HS-5 (cell line): Measurements from ENCODE around the gene MGAT4A.
A peak's percentile ranks its signal among the peaks of the same experiment; 100 is the strongest.
"Not testable (repeated sequence)": the region's sequence is repeated elsewhere in the genome, so short reads cannot be mapped to it uniquely, and the experiment has no call there.

ENCODE experiments used
- DNase-seq: peaks from one replicate; pipeline ENCODE4 v3.0.0-alpha.2; 2012; ENCODE audit warnings: low read depth

The MGAT4A gene

DNA sequence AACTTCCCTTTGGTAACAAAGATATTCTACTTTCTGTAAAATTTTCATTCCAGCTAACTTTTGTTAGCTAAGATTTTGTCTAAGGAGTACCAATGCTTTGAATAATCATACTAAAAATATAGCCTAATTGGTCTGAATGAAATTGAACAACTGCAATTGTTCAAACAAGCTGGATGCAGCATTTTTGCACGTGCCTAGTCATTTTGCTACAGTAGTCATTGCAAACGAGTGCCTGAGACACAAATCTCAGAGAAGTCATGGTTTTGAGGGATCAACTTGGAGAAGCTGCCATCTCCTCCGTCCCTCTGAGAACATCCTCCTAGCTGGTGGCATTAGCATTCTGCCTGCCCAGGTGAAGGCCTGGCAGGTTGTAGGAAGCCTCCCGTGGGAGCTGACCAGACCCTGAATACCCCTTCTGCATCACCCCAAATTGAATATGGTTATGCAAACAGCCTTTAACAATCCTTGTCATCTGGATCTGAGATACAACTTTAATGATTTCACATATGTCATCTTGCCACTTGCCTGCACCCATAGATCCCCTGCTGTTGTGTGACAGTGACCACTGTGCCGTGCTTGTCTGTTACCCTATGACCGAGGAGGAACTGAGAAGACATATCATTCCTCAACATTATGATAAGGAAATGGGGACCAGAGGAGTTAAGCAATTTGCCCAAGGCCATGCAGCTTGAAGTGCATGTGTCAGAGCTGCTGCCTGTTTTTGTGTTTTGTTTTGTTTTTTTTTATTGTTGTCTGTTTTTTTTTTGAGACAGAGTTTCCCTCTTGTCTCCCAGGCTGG, 29.1 kb upstream of the MGAT4A start:
- no peak for DNase-seq

DNA sequence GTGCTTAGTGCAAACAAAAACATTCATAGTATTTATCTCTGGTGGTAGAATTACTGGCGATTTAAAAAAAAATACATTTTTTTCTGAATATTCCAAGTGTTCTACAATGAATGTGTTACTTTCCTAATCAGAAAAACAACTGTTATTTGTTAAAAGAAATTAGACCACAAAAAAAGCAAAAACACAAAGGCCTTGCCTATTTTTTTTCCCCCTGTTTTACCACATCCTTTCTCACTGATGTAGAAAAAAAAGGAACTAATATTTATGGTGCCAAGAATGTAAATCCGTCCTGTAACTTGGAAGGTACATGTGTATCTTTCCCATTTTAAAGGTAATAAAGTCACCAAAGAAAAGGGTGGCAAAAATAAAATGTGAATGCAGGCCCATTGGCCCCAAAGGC, 28.4 kb upstream of the MGAT4A start:
- DNase-seq: no peak

- DNase-seq: peak; percentile 100
Measured at GRCh38 chr2:98757904-98758421, 27.0 kb upstream of the MGAT4A start.

- no peak for DNase-seq
Measured at GRCh38 chr2:98753801-98754200, 22.9 kb upstream of the MGAT4A start.

GRCh38 chr2:98752711-98753110, 21.8 kb upstream of the MGAT4A start:
- not testable (repeated sequence) for DNase-seq

GRCh38 chr2:98751748-98752147, 20.8 kb upstream of the MGAT4A start:
- no peak for DNase-seq

- DNase-seq: no peak
Measured at GRCh38 chr2:98750593-98751282, 19.8 kb upstream of the MGAT4A start.

DNA sequence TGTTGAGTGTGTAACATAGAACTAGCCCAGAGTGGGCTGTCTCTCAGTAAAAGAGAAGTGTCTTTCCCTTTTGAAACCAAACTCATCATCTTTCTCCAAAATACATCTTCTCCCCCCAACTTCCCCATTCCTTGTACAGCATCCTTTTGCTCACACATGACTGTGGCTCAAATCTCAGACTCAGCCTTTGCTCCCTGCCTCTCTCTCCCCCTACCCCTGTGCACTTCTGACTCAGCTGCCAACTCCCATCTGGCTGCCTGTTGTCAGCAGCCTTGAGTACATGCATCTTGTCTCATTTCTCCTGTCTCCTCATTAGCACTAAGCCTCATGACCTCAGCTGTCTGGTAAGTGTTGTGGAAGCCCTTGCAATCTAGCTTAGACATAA, 18.1 kb upstream of the MGAT4A start:
- DNase-seq: no peak

- no peak for DNase-seq
Measured at GRCh38 chr2:98748292-98749065, 17.5 kb upstream of the MGAT4A start.

DNA sequence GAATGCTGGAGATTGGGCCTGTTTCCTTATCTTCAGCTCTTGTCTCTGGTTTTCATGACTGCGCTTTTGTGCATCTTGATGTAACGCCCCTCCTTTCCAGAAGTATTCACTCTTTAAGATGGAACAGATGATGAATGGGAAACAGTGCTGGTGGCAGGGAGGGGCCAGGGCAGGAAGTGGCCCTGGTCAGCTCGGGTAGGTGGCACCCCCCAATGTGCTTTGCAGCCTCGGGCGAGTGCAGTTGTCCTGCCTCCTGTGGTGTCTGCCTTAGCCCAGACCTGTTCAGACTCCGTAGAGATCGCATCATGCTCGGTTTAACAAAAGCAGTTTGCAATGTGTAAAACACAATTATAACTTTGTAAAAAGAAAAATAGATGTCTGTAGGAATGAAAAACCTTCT, 17.0 kb upstream of the MGAT4A start:
- DNase-seq: no peak

DNA sequence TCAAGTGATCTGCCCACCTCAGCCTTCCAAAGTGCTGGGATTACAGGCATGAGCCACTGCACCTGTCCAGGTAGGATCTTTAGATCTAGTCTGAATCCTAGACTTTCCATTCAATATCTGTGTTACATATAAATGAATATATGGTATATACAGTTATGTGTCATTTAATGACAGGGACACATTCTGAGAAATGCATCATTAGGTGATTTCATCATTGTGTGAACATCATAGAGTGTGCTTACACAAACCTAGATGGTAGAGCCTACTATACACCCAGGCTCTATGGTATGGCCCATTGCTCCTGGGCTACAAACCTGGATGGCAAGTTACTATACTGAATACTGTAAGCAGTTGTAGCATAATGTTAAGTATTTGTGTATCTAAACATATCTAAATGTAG, 15.5 kb upstream of the MGAT4A start:
- no peak for DNase-seq

GRCh38 chr2:98744595-98744994, 13.7 kb upstream of the MGAT4A start:
- no peak for DNase-seq

- no peak for DNase-seq
Measured at GRCh38 chr2:98743835-98744234, 12.9 kb upstream of the MGAT4A start.

DNA sequence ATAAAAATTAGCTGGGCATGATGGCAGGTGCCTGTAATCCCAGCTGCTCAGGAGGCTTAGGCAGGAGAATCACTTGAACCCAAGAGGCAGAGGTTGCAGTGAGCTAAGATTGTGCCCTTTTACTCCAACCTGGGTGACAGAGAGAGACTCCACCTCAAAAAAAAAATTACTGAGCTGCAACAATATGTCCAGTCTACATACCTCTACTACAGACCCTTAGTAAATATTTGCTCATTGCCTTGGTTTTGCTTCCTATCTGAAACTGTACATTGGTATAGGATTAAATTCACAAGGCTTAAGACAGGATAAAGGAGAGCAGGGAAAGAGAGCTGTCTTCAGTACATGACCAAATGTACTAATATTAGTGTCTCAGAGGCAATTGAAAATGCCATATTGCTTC, 8.1 kb upstream of the MGAT4A start:
- no peak for DNase-seq

DNA sequence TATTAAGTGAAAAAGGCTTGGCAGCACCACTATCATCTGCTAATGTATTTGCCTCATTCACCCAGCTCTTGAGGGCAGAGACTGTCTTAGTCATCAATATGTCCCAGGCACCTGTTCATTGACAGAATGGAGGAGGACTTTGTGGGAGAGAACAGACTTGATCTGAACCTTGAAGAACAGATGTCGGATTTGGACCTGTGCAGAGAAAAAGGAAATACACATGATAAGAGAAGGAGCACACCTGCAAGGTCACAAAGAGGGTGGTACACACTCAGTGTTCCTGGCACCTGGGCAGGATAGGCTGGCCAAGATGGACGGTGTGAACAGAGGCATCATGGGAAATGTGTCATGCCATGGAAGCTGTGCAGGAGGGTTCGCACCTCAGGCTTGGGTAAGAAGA, 7.4 kb upstream of the MGAT4A start:
- no peak for DNase-seq

DNA sequence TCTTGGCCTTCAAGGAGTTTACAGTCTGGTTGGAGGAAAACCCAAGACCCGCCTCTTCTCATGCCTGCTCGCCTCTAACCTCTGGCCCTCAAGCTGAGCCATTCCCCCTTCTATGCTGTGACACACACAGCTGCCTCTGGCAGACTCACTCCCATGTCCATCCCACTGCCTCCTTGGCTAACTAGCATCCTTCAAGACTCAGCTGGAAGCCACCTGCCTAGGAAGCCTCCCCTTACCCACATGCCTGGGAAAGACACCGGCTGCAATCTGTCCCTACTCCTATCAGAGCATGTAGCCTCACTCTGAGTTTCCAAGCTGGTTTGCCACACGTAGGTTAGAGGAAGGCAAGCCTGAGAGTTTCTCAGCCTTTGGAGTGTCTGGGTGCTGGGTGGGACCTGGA, 6.9 kb upstream of the MGAT4A start:
- no peak for DNase-seq

- peak; percentile 49 for DNase-seq
Measured at GRCh38 chr2:98736464-98736889, 5.5 kb upstream of the MGAT4A start.

DNA sequence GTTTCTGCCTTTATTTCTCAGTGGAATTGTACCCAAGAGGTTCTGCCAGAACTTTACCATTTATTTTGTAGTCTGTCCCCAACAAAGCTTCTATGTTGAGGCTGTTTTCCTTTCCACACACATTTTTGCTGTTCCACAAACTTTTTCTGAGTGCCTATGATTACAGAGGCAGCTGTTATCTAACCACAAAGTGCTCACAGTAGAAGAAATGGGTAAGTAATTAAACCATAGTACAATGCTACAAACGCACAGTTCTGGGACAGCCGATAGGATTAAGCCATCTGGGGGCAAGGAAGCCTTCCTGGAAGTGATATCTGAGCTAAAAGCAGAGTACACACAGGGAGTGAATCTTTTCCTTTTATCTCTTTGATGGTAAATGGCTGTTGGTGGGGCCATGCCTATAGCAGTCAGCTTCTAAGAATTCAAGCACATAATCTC, 3.9 kb upstream of the MGAT4A start:
- no peak for DNase-seq

- DNase-seq: no peak
Measured at GRCh38 chr2:98734162-98734561, 3.2 kb upstream of the MGAT4A start.

- DNase-seq: no peak
Measured at GRCh38 chr2:98732430-98733051, 1.6 kb upstream of the MGAT4A start.

GRCh38 chr2:98731894-98732349, 990 bp upstream of the MGAT4A start:
- DNase-seq: peak; percentile 10

- DNase-seq: no peak
Measured at GRCh38 chr2:98730707-98731040, 258 bp downstream of the MGAT4A start.
